ENCODE results near the gene LRRC3. TPM values are rescaled to one million over a fixed set of nuclear protein-coding genes. Genes with fewer than 3 reads are reported as not detected.
A peak's percentile ranks its signal among the peaks of the same experiment; 100 is the strongest.

LRRC3 gene
- total RNA-seq, result 1 to 10 TPM; 6.5 to 8.3 TPM

GRCh38 chr21:44454747-44455523 lies at the start of gene LRRC3:
Gene LRRC3 (plus strand): TSS chr21:44455510. CDS start chr21:44456645, 1,135 bp downstream.
- peak; percentile 42 for ATAC-seq (ENCODE audit: insufficient number of reproducible peaks, low FRiP score, low read depth)
- peaks cover 5% of the 10 kb centered on the region for H3K9me3 ChIP-seq
- peak within 1 kb of the TSS; percentile 80 for H3K4me3 ChIP-seq
- no peaks in the 10 kb centered on the region for H3K36me3 ChIP-seq
- H3K27ac ChIP-seq, result no peak within 1 kb of the TSS
- TF ChIP-seq CTCF (IDR thresholded peaks at IDR 0.05), result no peak
- H3K27me3 ChIP-seq (replicated peaks; ENCODE audit: insufficient read depth), result no peaks in the 10 kb centered on the region
- H3K4me1 ChIP-seq (ENCODE audit: control insufficient read depth in 1 of 2, low read depth in 2 of 2), result peaks cover 3 to 9% of the 10 kb centered on the region in 2 donors
- DNase-seq (ENCODE audit: low spot score), result peak; percentile 45

- no peak for ATAC-seq (ENCODE audit: insufficient number of reproducible peaks, low FRiP score, low read depth)
- no peaks in the 10 kb centered on the region for H3K9me3 ChIP-seq
- no peak for DNase-seq (ENCODE audit: low spot score)
These were observed 49.1 kb upstream of the LRRC3 start for GRCh38 chr21:44405948-44406872.

GRCh38 chr21:44406953-44407352 lies 48.4 kb upstream of the LRRC3 start:
- no peak for TF ChIP-seq CTCF (IDR thresholded peaks at IDR 0.05)
- ATAC-seq (ENCODE audit: insufficient number of reproducible peaks, low FRiP score, low read depth) (no peak), DNase-seq (ENCODE audit: low spot score) (no peak)
- H3K9me3 ChIP-seq, result no peaks in the 10 kb centered on the region
- H3K4me3 ChIP-seq, result no peak overlapping the region
- H3K27me3 ChIP-seq (replicated peaks; ENCODE audit: insufficient read depth), result no peaks in the 10 kb centered on the region
- no peaks in the 10 kb centered on the region for H3K4me1 ChIP-seq (ENCODE audit: control insufficient read depth in 1 of 2, low read depth in 2 of 2)
- H3K27ac ChIP-seq, result no peak overlapping the region
- no peaks in the 10 kb centered on the region for H3K36me3 ChIP-seq

More at GRCh38 chr21:44405948-44406872, 49.1 kb upstream of the LRRC3 start:
- Histone ChIP-seq H3K27me3 (replicated peaks; ENCODE audit: insufficient read depth) (no peaks in the 10 kb centered on the region), H3K27ac (no peak overlapping the region), H3K4me1 (ENCODE audit: control insufficient read depth in 1 of 2, low read depth in 2 of 2) (no peaks in the 10 kb centered on the region), H3K4me3 (no peak overlapping the region), H3K36me3 (no peaks in the 10 kb centered on the region)
- TF ChIP-seq CTCF (IDR thresholded peaks at IDR 0.05), result no peak

- Histone ChIP-seq H3K4me1 (ENCODE audit: control insufficient read depth in 1 of 2, low read depth in 2 of 2) (no peaks in the 10 kb centered on the region), H3K36me3 (no peaks in the 10 kb centered on the region), H3K27ac (no peak overlapping the region), H3K4me3 (no peak overlapping the region), H3K9me3 (no peaks in the 10 kb centered on the region), H3K27me3 (replicated peaks; ENCODE audit: insufficient read depth) (no peaks in the 10 kb centered on the region)
- no peak for TF ChIP-seq CTCF (IDR thresholded peaks at IDR 0.05)
- ATAC-seq (ENCODE audit: insufficient number of reproducible peaks, low FRiP score, low read depth) (no peak), DNase-seq (ENCODE audit: low spot score) (no peak)
These were observed 47.8 kb upstream of the LRRC3 start for GRCh38 chr21:44407493-44407892.

- Histone ChIP-seq H3K27me3 (replicated peaks; ENCODE audit: insufficient read depth) (no peaks in the 10 kb centered on the region), H3K4me1 (ENCODE audit: control insufficient read depth in 1 of 2, low read depth in 2 of 2) (no peaks in the 10 kb centered on the region), H3K27ac (no peak overlapping the region), H3K36me3 (no peaks in the 10 kb centered on the region), H3K4me3 (no peak overlapping the region), H3K9me3 (no peaks in the 10 kb centered on the region)
- no peak for TF ChIP-seq CTCF (IDR thresholded peaks at IDR 0.05)
- ATAC-seq (ENCODE audit: insufficient number of reproducible peaks, low FRiP score, low read depth) (no peak), DNase-seq (ENCODE audit: low spot score) (no peak)
These were observed 47.1 kb upstream of the LRRC3 start for GRCh38 chr21:44408226-44408625.
